H9 (cell line): ENCODE results near the gene DSG4. TPM values are rescaled to one million over a fixed set of nuclear protein-coding genes. Genes with fewer than 3 reads are reported as not detected.

ENCODE experiments used
- DNase-seq: peaks from one replicate; pipeline ENCODE4 v3.0.0-alpha.2; 2017
- H2AFZ ChIP-seq: one replicate; pipeline ENCODE4 v1.6.1; 2013; ENCODE audit warnings: mild to moderate bottlenecking, low read length, control low read depth, moderate library complexity
- H2AK5ac ChIP-seq: 2 replicates; pipeline ENCODE4 v1.6.1; 2013; ENCODE audit warnings: low read length, control low read depth, mixed read lengths; ENCODE audit not compliant: insufficient read length
- H2BK120ac ChIP-seq: one replicate; pipeline ENCODE4 v1.6.1; 2013; ENCODE audit warnings: low read depth, mild to moderate bottlenecking, low read length, control low read depth, inconsistent platforms; ENCODE audit not compliant: poor library complexity, severe bottlenecking
- H2BK12ac ChIP-seq: 2 replicates; pipeline ENCODE4 v1.6.1; 2013; ENCODE audit warnings: low read length, control low read depth, mixed read lengths, low read depth; ENCODE audit not compliant: insufficient read length
- H2BK15ac ChIP-seq: 2 replicates; pipeline ENCODE4 v1.6.1; 2013; ENCODE audit warnings: low read depth, low read length, control low read depth
- H2BK20ac ChIP-seq: one replicate; pipeline ENCODE4 v1.6.1; 2013; ENCODE audit warnings: low read depth, mild to moderate bottlenecking, low read length, control low read depth, inconsistent platforms; ENCODE audit not compliant: poor library complexity, severe bottlenecking
- H2BK5ac ChIP-seq: 2 replicates; pipeline ENCODE4 v1.6.1; 2013; ENCODE audit warnings: low read length, control low read depth, mixed read lengths; ENCODE audit not compliant: insufficient read length
- H3K14ac ChIP-seq: 2 replicates; pipeline ENCODE4 v1.6.1; 2013; ENCODE audit warnings: low read length, control low read depth; ENCODE audit not compliant: insufficient read depth
- H3K18ac ChIP-seq: 2 replicates; pipeline ENCODE4 v1.6.1; 2013; ENCODE audit warnings: low read depth, mild to moderate bottlenecking, mixed read lengths, low read length, control low read depth; ENCODE audit not compliant: insufficient read length
- H3K23ac ChIP-seq: 2 replicates; pipeline ENCODE4 v1.6.1; 2013; ENCODE audit warnings: low read length, control low read depth, mixed read lengths, low read depth; ENCODE audit not compliant: insufficient read length
- H3K23me2 ChIP-seq: 2 replicates; pipeline ENCODE4 v1.6.1; 2013; ENCODE audit warnings: low read depth, mild to moderate bottlenecking, mixed read lengths, low read length, control low read depth; ENCODE audit not compliant: insufficient read length, poor library complexity, severe bottlenecking
- H3K27ac ChIP-seq: 2 replicates; pipeline ENCODE4 v1.5.1; 2013; ENCODE audit warnings: low read length, control low read depth, mixed read lengths, low read depth; ENCODE audit not compliant: insufficient read length
- H3K27me3 ChIP-seq: 2 replicates; pipeline ENCODE4 v1.6.1; 2013; ENCODE audit warnings: low read length, control low read depth, inconsistent platforms; ENCODE audit not compliant: insufficient read depth
- H3K4ac ChIP-seq: 2 replicates; pipeline ENCODE4 v1.6.1; 2013; ENCODE audit warnings: low read depth, mild to moderate bottlenecking, control low read depth, inconsistent platforms, low read length, moderate library complexity
- H3K4me1 ChIP-seq: 2 replicates; pipeline ENCODE4 v1.6.1; 2013; ENCODE audit warnings: low read length, control low read depth, inconsistent platforms; ENCODE audit not compliant: insufficient read depth
- H3K4me2 ChIP-seq: 2 replicates; pipeline ENCODE4 v1.6.1; 2013; ENCODE audit warnings: low read length, control low read depth, mixed read lengths; ENCODE audit not compliant: insufficient read length, insufficient read depth
- H3K56ac ChIP-seq: 2 replicates; pipeline ENCODE4 v1.6.1; 2013; ENCODE audit warnings: low read depth, mild to moderate bottlenecking, mixed read lengths, low read length, control low read depth; ENCODE audit not compliant: insufficient read length
- H3K79me1 ChIP-seq: 2 replicates; pipeline ENCODE4 v1.6.1; 2013; ENCODE audit warnings: low read depth, mild to moderate bottlenecking, moderate library complexity, low read length, control low read depth, inconsistent platforms; ENCODE audit not compliant: insufficient read depth, poor library complexity, severe bottlenecking
- H3K79me2 ChIP-seq: 2 replicates; pipeline ENCODE4 v1.6.1; 2013; ENCODE audit warnings: low read length, control low read depth, inconsistent platforms; ENCODE audit not compliant: insufficient read depth
- H3K9ac ChIP-seq: 2 replicates; pipeline ENCODE4 v1.6.1; 2013; ENCODE audit warnings: low read length, control low read depth, mixed read lengths; ENCODE audit not compliant: insufficient read length; ENCODE audit errors: extremely low read depth
- H3K9me3 ChIP-seq: one replicate; pipeline ENCODE4 v1.6.1; 2013; ENCODE audit warnings: low read depth, low read length, inconsistent platforms; ENCODE audit not compliant: control insufficient read depth
- H3T11ph ChIP-seq: one replicate; pipeline ENCODE4 v1.6.1; 2013; ENCODE audit warnings: mild to moderate bottlenecking, low read length, control low read depth, inconsistent platforms
- H4K20me1 ChIP-seq: one replicate; pipeline ENCODE4 v1.6.1; 2013; ENCODE audit not compliant: control insufficient read depth, insufficient read length, insufficient read depth
- H4K5ac ChIP-seq: 2 replicates; pipeline ENCODE4 v1.6.1; 2013; ENCODE audit warnings: low read depth, mild to moderate bottlenecking, mixed read lengths, low read length, control low read depth; ENCODE audit not compliant: insufficient read length
- H4K8ac ChIP-seq: replicated peaks from 2 replicates; pipeline ENCODE4 v1.6.1; 2013; ENCODE audit warnings: low read length, control low read depth, mixed read lengths, low read depth; ENCODE audit not compliant: insufficient read length
- H4K91ac ChIP-seq: 2 replicates; pipeline ENCODE4 v1.6.1; 2013; ENCODE audit warnings: low read depth, mild to moderate bottlenecking, moderate library complexity, mixed read lengths, low read length, control low read depth; ENCODE audit not compliant: insufficient read length
- H3K27ac Mint-ChIP-seq, 3 experiments: 2 replicates in 2 of 3; 3 replicates in 1 of 3; pipeline ENCODE4 v1.8.0; 2020 to 2021; ENCODE audit warnings: mixed read lengths in 3 of 3, mild to moderate bottlenecking in 1 of 3, moderate library complexity in 1 of 3
- H3K27me3 Mint-ChIP-seq: 2 replicates; pipeline ENCODE4 v1.8.0; 2021; ENCODE audit warnings: low read depth, mild to moderate bottlenecking, moderate library complexity, mixed read lengths
- H3K36me3 Mint-ChIP-seq, 3 experiments: 2 replicates in 2 of 3; 3 replicates in 1 of 3; pipeline ENCODE4 v1.8.0; 2020 to 2021; ENCODE audit warnings: low read depth in 3 of 3, mixed read lengths in 3 of 3; ENCODE audit not compliant: insufficient read depth in 1 of 3
- H3K4me1 Mint-ChIP-seq, 2 experiments: 2 replicates each; pipeline ENCODE4 v1.8.0; 2020; ENCODE audit warnings: mixed read lengths in 2 of 2
- H3K4me3 Mint-ChIP-seq, 2 experiments: 2 replicates in 1 of 2; 3 replicates in 1 of 2; pipeline ENCODE4 v1.8.0; 2020 to 2021; ENCODE audit warnings: mild to moderate bottlenecking in 2 of 2, mixed read lengths in 2 of 2, moderate library complexity in 1 of 2
- H3K9me3 Mint-ChIP-seq, 2 experiments: 2 replicates in 1 of 2; 3 replicates in 1 of 2; pipeline ENCODE4 v1.8.0; 2020; ENCODE audit warnings: mild to moderate bottlenecking in 2 of 2, mixed read lengths in 2 of 2, moderate library complexity in 1 of 2
- WGBS: extraction: QIAGEN DNeasy Blood & Tissue Kit; methylation state at CpG from one replicate; pipeline ENCODE4 v1.1.7; 2013; ENCODE audit warnings: missing lambda C conversion rate, low lambda C conversion rate, mixed read lengths; ENCODE audit not compliant: insufficient read length; ENCODE audit errors: extremely low coverage; 5-methylcytosine and 5-hydroxymethylcytosine counted together
- total RNA-seq: library from RNA; stranded (reverse); gene quantifications from 2 replicates; pipeline ENCODE4 v1.2.1, GENCODE V29; 2021
- TF ChIP-seq, protein P1 (sequence below): fragments of 200-600 bp; sonication (generic); conservative IDR thresholded peaks from 3 replicates; pipeline ENCODE4 v1.8.0; 2021; ENCODE audit warnings: antibody characterized with exemption, mild to moderate bottlenecking

Gene DSG4
- total RNA-seq, 1 experiment from 2014 or later = not detected

DNA sequence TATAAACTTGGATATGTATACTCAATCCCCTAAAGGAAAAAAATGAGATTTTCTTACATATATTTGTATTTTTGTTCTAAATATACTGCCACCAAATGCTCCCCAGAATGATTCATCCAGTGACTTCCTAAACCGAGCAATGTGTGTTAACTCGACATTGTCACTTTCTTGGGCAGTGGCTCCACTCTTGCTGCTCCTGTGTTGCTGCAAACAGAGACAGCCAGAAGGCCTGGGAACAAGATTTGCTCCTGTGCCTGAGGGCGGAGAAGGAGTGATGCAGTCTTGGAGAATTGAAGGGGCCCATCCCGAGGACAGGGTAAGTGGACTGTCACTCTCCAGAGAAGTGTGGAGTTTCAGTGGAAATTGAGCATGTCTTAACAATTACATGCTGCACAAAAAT is 32.7 kb downstream of the DSG4 start:
- no peaks in the 10 kb centered on the region for H3K27me3 ChIP-seq
- no peaks in the 10 kb centered on the region for H3K36me3 Mint-ChIP-seq
- H3K23ac ChIP-seq = no peak overlapping the region
- no peak overlapping the region for H4K5ac ChIP-seq
- H3K9ac ChIP-seq = no peak overlapping the region
- no peak overlapping the region for H2BK15ac ChIP-seq
- H3K79me1 ChIP-seq = no peaks in the 10 kb centered on the region
- H2BK120ac ChIP-seq = no peak overlapping the region
- H3K27me3 Mint-ChIP-seq = no peaks in the 10 kb centered on the region
- no peak overlapping the region for H3K27ac Mint-ChIP-seq
- H4K91ac ChIP-seq = no peak overlapping the region
- H3T11ph ChIP-seq = no peak overlapping the region
- no peak overlapping the region for H4K8ac ChIP-seq
- H3K23me2 ChIP-seq = no peaks in the 10 kb centered on the region
- H3K9me3 Mint-ChIP-seq = peaks cover 0 to 4% of the 10 kb centered on the region in 2 experiments; a peak in 1 of 5 replicates
- no peak overlapping the region for H3K14ac ChIP-seq
- H3K18ac ChIP-seq = no peak overlapping the region
- no peak overlapping the region for H3K56ac ChIP-seq
- H2BK12ac ChIP-seq = no peak overlapping the region
- no peak overlapping the region for H2BK20ac ChIP-seq
- no peaks in the 10 kb centered on the region for H3K4me1 Mint-ChIP-seq
- no CpG with 5 or more reads among the region's 4 CpGs for WGBS
- H2BK5ac ChIP-seq = no peak overlapping the region
- H3K4me1 ChIP-seq = no peaks in the 10 kb centered on the region
- no peak overlapping the region for H3K4me3 Mint-ChIP-seq
- H2AK5ac ChIP-seq = no peak overlapping the region
- no peaks in the 10 kb centered on the region for H3K9me3 ChIP-seq
- no peak overlapping the region for H3K27ac ChIP-seq
- H2AFZ ChIP-seq = no peak overlapping the region
- TF ChIP-seq, protein P1, sequence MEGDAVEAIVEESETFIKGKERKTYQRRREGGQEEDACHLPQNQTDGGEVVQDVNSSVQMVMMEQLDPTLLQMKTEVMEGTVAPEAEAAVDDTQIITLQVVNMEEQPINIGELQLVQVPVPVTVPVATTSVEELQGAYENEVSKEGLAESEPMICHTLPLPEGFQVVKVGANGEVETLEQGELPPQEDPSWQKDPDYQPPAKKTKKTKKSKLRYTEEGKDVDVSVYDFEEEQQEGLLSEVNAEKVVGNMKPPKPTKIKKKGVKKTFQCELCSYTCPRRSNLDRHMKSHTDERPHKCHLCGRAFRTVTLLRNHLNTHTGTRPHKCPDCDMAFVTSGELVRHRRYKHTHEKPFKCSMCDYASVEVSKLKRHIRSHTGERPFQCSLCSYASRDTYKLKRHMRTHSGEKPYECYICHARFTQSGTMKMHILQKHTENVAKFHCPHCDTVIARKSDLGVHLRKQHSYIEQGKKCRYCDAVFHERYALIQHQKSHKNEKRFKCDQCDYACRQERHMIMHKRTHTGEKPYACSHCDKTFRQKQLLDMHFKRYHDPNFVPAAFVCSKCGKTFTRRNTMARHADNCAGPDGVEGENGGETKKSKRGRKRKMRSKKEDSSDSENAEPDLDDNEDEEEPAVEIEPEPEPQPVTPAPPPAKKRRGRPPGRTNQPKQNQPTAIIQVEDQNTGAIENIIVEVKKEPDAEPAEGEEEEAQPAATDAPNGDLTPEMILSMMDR = no peak
- DNase-seq = no peak
- no peak overlapping the region for H3K4ac ChIP-seq
- no peaks in the 10 kb centered on the region for H4K20me1 ChIP-seq
- no peak overlapping the region for H3K4me2 ChIP-seq
- no peaks in the 10 kb centered on the region for H3K79me2 ChIP-seq
